OCI-LY7 (cell line): ENCODE results near the gene ZDHHC3.

Experiments
- EZH2phosphoT487 ChIP-seq: fragments of 200-600 bp; sonication (generic); IDR thresholded peaks from 2 replicates; pipeline ENCODE4 v1.6.1; 2018; ENCODE audit warnings: low read depth, borderline replicate concordance, mild to moderate bottlenecking, mixed run types, antibody characterized with exemption, low read length, moderate library complexity, mixed read lengths
- TF ChIP-seq, protein P1 (sequence below): fragments of 200-600 bp; sonication (generic); conservative IDR thresholded peaks from 2 replicates; pipeline ENCODE4 v1.5.1; 2014; ENCODE audit warnings: mild to moderate bottlenecking, antibody characterized with exemption, low read length, moderate library complexity, mixed read lengths

DNA sequence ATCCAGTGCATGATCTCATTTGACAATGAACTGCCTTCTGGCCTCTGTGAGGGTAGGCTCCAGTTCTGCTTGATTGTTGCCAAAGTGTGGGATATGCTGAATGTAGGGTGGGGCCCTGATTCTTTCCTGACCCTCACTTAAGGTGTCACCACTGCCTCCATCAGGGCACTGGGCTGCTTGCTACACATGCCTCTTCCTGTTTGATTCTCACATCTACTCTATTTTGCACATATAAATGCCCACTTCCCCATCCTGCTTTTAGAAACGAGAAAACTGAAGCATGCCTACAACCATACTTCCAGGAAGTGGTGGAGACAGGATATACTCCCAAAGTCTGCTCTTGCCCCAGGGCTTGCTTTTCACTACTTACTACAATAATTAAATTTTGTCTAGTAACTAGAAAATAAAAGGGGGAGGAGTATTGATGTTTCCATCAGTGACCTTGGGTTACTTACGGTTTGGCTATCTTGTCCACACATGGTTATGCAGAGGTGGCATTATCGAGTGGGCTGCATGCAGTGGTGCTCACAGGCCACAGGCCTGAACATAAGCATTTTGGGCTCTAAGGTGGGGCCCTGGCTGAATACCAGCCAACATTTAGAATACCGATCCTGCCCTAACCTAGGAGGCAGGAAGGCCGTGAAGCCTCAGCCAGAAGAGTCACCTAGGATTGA lies 6.7 kb downstream of the ZDHHC3 start:
- TF ChIP-seq, protein P1, sequence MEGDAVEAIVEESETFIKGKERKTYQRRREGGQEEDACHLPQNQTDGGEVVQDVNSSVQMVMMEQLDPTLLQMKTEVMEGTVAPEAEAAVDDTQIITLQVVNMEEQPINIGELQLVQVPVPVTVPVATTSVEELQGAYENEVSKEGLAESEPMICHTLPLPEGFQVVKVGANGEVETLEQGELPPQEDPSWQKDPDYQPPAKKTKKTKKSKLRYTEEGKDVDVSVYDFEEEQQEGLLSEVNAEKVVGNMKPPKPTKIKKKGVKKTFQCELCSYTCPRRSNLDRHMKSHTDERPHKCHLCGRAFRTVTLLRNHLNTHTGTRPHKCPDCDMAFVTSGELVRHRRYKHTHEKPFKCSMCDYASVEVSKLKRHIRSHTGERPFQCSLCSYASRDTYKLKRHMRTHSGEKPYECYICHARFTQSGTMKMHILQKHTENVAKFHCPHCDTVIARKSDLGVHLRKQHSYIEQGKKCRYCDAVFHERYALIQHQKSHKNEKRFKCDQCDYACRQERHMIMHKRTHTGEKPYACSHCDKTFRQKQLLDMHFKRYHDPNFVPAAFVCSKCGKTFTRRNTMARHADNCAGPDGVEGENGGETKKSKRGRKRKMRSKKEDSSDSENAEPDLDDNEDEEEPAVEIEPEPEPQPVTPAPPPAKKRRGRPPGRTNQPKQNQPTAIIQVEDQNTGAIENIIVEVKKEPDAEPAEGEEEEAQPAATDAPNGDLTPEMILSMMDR, result peak; percentile 63
- TF ChIP-seq EZH2phosphoT487, result no peak
